HG02852 (cell line): ENCODE data around the gene NFIC.

Source experiments
- ATAC-seq: cut with Tn5 transposase; IDR thresholded peaks from one replicate; pipeline ENCODE4 v1.9.1; 2021; ENCODE audit warnings: mild to moderate bottlenecking, moderate library complexity; ENCODE audit not compliant: unreplicated experiment

Gene NFIC

GRCh38 chr19:3358689-3359014 is 7.7 kb upstream of the NFIC start:
- ATAC-seq = no peak

- ATAC-seq = no peak
Observed at GRCh38 chr19:3359015-3359918, 7.1 kb upstream of the NFIC start.

GRCh38 chr19:3359919-3360420 is 6.4 kb upstream of the NFIC start:
- ATAC-seq = no peak

- ATAC-seq = no peak
Observed at GRCh38 chr19:3360421-3361383, 5.7 kb upstream of the NFIC start.

- no peak for ATAC-seq
Observed at GRCh38 chr19:3361384-3362216, 4.8 kb upstream of the NFIC start.

- no peak for ATAC-seq
Observed at GRCh38 chr19:3362217-3362906, 4.0 kb upstream of the NFIC start.

- ATAC-seq = no peak
Observed at GRCh38 chr19:3363841-3364500, 2.4 kb upstream of the NFIC start.

- no peak for ATAC-seq
Observed at GRCh38 chr19:3364501-3364858, 1.9 kb upstream of the NFIC start.

- ATAC-seq = no peak
Observed at GRCh38 chr19:3365093-3365835, 1.1 kb upstream of the NFIC start.

- no peak for ATAC-seq
Observed at GRCh38 chr19:3366753-3367627, 607 bp downstream of the NFIC start.

- no peak for ATAC-seq
Observed at GRCh38 chr19:3367628-3368440, 1.5 kb downstream of the NFIC start.

GRCh38 chr19:3368441-3368795 is 2.0 kb downstream of the NFIC start:
- no peak for ATAC-seq

GRCh38 chr19:3368848-3369336 is 2.5 kb downstream of the NFIC start:
- no peak for ATAC-seq

GRCh38 chr19:3369337-3370213 is 3.2 kb downstream of the NFIC start:
- no peak for ATAC-seq

- ATAC-seq = no peak
Observed at GRCh38 chr19:3370214-3370720, 3.9 kb downstream of the NFIC start.
